Hepatic stellate cell (primary cell): Measurements from ENCODE around the gene RPP25.
"Not testable (repeated sequence)": the region's sequence is repeated elsewhere in the genome, so short reads cannot be mapped to it uniquely, and the experiment has no call there.

ENCODE experiments used
- DNase-seq: peaks from one replicate; pipeline ENCODE4 v3.0.0; 2011; ENCODE audit warnings: low spot score

The RPP25 gene

DNA sequence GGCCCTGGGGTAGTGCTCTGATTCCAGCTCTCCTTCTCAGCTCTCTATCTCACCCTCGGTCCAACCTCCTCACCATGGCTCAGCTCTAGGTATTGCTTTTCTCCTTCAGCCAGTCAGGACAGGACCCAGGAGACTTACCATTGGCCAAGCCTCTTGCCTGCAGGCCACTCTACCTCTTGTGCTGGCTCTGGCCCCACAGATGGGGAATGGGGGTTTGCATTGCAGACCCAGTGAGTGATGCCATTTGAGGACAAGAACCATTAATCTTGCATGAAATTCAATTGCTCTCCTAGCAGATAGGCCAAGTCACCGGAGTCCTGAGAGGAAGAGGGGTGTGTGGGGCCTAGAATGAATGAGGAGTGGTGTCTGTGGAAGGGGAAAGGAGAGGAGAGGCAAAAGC lies 6.1 kb upstream of the RPP25 start:
- DNase-seq: no peak

DNA sequence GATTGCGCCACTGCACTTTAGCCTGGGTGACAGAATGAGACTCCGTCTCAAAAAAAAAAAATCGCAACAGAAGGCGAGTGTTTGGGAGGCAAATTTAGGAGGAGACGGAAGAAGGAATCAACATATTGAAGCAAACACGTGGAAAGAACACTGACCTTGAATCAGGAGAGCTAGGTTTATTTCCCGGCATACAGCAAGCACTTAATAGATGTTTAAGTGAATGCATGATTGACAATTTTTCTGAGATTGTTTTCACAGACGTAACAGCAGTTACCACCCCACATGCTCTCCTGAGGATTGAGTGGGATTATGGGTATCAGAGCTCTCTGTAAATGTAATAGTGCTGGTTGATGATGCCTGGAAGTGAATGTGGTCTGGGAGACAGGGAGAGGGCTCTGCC lies 5.6 kb upstream of the RPP25 start:
- DNase-seq: no peak

DNA sequence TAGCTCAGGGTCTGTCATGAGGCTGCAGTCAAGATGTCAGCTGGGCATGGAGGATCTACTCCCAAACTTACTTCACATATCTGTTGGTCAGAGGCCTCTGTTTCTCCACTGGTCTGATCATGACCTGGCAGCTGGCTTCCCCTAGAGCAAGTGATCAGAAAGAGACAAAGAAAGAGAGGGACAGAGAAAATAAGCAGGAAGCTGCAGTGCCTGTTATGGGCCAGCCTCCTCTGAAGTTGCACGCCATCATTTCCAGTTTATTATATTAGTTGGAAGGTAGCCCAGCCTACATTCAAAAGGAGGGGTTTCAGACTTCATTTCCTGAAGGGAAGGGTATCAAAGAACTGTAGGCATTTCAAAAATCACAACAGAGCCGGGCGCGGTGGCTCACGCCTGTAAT lies 5.0 kb upstream of the RPP25 start:
- no peak for DNase-seq

DNA sequence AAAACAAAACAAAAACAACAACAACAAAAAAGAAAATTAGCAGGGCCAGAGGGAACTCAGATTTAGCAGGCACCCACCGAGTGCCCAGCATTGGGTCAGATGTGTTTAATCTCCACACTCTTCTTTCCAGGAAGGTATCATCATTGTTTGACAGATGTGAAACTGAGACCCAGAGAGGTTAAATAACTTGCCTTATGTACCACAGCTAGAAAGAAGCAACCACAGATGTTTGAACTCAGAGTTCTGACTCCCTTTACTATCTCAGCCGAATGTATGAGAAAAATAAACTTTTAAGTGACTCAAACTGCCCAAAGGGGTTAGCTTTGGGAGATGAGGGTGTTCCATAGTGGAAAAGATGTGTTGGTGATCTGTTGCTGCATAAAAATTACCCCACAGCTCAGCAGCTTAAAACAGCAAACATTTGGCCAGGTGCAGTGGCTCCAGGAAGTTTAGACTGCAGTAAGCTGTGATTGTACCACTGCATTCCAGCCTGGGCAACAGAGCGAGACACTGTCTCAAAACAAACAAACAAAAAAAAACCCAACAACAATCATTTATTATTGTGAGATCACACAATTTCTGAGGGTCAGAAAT lies 4.5 kb upstream of the RPP25 start:
- DNase-seq: no peak

DNA sequence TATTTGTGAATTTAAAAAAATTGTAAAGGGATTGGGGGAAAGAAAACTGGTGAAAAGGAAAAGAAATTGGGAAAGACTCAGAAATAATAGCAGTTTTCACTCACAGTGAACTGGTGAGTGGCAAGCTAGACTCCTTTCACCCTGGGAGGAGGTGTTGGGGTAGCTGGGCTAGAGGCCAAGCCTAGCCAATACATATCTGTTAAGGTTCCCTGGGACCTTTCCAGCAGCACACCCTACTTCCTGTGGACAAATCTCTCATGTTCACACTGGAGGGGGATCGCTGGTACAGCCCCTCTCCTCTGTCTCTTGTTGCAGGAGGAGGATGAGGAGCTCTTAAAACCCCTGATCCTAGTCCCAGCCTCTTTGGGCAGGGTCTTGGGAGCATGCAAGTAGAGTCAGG lies 3.7 kb upstream of the RPP25 start:
- no peak for DNase-seq

DNA sequence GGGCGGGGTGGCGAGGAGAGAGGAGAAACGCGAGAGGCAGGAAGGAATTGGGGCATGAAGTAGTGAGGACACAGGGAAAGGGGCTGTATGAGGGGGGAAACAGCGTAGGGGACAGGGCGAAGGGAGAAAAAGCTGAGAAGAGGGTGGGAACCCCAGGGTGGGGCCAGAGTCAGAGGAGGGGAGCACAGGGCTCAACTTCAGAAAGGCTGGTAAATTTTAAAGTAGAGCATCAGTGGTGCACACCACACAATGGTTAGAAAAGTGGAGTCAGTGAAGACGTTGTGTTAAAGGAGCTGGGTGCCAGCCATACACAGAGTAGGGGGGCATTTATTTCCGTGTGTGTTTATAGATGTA lies 3.0 kb upstream of the RPP25 start:
- no peak for DNase-seq

DNA sequence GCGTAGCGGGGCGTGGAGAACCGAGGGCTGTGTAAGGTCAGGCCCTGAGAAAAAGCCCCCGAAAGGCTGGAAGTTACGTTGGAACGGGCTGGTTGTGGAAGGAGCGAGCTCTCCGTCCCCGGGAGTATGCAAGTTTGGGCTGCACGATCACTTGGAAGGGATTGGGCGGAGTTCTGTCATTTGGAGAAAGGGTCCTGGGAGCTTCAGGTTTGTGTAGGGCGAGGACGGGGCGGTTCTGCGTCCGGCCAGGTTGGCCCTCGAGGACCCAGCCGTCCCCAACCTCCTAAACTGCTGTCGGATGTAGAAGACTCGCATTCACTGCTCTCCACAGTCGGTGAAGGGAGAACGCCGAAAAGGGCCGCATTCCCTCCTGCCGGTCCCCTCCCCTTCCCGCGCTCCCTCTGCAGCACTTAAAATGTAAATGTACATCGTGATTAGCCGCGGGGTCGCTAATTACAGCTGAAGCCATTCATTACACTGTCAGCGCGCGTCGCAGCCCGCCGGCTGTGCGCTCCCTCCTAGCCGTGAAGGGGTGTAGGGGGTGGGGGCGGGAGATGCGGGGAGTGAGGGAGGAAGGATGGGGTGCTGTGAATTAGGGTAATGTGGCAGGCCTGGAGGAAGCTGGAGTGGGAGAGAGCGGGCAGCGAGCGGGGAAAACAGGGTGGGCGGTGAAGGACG lies 2.5 kb upstream of the RPP25 start:
- no peak for DNase-seq

DNA sequence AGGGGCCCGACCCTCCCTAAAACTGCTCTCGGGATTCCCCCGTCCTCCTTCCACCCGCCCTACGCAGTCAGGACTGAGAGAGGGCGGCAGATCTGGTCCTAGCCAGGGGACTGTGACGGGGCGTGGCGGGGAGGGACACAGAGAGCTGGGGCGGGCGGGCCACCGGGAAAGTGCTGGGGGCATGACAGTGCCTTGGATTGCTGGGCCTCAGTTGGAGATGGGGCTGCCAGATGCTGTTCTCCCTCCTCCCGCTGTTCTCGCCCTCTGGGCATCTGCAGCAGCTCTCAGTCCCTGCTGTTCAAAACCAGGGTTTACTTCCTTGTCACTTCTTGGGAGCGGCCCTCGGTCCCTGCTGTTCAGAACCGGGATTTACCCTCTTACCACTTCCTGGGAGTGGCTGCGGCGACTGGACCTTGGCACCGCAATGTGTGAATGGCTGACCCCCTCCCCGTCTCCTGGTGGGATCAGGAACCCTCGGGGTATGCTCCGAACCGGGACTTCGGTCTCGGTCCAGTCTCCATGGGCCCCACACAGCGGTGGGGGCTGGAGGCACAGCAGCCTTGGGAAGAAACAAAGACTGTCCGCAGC lies 1.8 kb upstream of the RPP25 start:
- DNase-seq: peak; percentile 76

DNA sequence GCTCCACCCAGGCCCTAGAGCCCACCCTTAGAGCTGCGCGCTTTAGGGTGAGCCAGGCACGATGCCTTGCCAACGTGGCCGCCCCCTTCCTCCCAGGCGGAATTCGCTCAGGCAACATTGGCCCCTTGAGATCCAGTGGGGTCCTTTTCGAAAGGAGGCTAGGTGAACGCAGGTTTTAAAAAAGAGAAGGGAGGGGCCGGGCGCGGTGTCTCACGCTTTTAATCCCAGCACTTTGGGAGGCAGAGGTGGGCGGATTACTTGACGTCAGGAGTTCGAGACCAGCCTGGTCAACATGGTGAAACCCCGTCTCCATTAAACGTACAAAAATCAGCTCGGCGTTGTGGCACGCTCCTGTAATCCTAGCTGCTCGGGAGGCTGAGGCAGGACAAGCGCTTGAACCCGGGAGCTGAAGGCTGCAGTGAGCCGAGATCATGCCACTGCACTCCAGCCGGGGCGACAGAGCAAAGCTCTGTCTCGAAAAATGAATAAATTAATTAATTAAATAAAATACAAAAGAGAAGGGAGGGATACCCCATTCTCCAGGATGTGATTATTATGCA lies 984 bp upstream of the RPP25 start:
- DNase-seq: no peak

DNA sequence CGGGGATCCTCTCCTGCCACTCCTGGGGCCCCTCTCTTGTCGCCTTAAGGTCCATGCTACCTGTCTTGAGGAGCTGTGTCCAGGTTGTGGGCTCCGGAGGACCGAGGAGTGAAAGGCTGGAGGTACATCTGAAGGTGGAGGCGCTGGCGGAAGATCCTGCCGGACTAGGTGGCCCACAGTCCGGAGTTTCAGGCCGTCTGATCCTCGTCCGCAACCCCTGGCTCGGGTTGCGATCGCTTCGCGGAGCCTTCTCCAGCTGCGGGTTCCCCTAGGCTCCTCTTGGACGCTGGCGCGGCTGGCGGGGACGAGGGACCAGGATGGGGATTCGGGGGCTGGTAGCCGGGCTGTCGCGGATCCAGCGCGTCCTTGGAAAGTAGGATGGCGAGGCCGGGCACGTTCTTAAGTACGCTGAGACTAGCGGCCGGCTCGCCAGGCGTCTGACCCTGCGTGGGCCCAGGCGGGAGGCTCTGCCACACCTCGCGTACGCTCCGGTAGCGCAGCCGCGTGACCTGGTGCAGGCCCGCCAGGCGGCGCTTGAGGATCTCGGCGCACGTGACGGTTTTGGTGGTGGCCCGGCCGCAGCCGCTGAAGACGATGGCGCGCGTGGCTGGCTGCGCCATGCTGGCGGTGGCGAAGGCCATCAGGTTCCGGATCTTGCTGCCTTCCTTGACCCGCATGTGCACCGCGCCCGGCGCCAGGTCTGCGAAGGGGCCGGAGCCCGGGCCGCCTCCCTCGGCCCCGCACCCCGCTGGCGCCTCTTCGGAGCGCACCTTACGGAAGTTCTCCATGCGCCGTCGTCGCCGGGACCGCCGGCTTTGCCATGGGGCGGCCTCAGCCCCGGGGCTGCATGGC lies 550 bp downstream of the RPP25 start:
- no peak for DNase-seq

DNA sequence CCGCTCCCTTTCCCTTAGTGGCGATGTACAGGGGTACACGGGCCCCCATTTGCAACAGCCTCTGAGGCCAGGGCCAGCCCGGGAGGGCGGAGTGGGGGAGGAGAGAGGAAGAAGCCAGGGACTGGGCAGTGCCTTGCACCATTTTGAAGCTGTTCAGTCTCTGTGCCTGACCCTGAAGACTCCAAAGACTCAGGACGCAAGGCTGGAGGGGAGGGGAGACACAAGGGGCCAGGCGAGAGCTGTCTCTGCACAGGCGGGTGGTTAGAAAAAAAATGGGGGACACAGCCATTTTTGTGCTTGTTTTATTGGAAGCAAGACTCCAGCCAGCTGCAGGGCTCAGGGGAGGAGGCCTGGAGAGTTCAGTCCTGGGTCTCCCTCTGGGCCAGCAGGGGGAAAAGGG lies 1.6 kb downstream of the RPP25 start:
- no peak for DNase-seq

DNA sequence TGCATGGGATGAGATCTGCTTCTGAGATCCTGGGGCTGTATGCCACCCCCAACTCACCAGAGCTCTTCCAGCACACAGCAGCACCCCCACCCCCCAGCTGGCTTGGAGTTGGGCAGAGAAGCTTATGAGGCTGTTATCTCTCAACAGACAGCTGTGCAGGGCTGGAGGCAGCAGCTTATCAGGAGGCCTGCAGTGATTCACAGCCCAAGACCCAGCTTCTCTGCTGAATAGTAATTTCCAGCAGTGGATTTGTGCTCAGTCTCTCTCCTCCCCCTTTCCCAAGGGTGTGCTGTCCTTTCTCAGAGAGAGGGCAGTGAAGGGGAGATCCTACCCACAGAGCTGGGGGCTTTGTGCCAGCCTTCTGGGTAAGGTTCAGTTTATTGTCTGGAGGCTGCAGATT lies 2.1 kb downstream of the RPP25 start:
- peak; percentile 69 for DNase-seq

DNA sequence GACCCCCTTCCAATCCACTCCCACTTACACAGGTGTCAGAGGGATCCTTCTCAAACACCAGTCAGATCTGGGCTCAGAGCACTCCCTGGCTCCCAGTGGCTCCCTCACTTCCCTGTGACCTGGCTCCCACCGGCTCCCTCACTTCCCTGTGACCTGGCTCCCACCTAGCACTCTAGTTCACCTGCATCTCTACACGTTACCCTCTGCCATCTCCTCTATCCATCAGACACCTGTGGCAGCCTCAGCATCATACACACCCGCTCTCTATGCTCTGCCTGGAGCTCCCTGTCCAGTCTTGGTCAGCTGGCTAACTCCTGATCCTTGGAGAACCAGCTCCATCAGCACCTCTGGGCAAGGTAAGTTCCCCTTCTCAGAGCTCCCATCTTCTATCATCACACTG lies 5.6 kb downstream of the RPP25 start:
- DNase-seq: no peak

DNA sequence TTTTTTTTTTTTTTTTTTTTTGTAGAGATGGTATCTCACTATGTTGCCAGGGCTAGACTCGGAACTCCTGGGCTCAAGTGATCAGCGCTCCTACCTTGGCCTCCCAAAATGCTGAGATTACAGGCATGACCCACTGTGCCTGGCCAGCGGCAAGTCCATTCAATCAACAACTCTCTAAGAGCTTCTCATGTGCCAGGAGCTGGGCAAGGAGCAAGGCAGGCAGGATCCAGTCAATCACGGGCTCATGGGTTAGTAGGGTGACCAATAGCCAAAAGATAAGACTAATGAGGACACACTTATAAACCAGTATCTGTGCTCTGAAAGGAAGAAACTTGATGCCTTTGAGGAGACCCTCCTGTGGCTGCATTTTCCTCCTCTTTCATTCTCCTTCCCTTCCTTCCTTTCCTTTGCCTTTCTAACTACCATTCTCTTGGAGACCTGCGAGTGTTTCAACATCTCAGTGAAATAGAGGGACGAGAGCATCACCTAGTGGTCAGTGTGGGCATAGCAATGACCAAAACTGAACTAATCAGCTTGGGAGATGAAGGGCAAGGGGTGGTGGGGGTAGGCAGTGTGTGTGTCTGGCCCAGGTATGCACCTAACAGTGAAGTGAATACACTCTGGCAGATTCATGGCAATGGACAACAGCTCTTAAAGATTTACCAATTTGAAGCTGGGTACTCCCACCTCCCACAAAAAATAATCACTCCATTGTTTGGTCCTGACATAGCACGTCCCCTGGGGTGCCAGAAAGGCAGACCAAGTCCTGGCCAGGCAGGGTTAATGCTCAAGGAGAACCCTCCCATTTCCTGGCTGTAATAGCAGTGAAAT lies 6.3 kb downstream of the RPP25 start:
- peak; percentile 72 for DNase-seq

DNA sequence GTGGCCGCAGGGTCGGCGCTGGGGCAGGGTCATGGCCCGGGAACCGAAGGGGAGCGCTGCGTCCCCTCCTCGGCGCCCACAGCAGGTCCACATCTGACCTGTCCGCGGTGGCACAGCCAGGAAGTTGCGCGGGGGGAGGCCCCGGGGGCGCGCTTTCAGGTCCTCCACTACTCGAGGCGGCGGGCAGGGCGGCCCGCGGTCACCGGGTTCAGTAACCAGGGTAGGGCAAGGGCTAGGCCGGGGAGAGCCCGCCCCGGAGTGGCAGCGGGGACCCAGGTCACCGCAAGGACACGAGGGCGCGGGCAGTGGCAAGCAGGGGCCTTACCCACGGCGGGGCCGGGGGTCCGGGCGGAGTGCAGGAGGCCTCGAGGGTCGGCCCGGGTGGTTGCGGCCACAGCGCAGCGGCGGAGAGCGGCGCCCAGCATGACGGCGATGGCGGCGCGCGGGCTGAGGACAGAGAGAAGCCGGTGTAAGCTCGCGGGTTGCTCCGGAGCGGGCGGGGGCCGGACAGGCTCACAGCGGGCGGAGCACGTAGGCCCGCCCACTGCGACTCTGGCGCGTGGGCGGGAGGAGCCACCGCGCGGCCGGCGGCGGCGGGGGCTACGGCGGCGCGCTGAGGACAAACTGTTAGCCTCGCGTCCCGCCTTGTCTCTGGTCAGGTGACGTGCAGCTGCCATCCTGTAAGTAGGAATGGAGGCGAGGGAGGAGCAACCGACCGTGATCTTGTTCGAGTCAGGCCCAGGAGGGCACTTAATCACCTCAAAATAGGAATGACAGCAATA lies 18.8 kb downstream of the RPP25 start, which contains the start of gene COX5A:
TSS of gene COX5A (minus strand) at position 484 of the 782 bp plus-strand sequence. CDS start at position 425, 59 bp downstream.
- DNase-seq: peak; percentile 89

DNA sequence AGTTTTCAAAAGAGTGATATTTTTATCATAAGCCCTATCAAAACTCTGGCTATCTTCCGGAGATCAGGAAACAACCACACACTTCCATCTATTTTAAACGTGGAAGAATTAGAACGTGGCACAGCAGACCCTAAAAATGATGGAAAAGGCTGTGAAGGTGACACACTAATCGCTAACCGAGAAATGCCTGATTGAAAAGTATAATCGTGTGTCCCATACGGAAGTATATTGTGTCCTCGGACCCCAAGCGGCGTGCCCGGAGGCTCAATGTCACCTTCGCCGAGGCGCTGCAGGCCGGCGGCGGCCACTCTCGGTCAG lies 19.3 kb downstream of the RPP25 start:
- DNase-seq: no peak

DNA sequence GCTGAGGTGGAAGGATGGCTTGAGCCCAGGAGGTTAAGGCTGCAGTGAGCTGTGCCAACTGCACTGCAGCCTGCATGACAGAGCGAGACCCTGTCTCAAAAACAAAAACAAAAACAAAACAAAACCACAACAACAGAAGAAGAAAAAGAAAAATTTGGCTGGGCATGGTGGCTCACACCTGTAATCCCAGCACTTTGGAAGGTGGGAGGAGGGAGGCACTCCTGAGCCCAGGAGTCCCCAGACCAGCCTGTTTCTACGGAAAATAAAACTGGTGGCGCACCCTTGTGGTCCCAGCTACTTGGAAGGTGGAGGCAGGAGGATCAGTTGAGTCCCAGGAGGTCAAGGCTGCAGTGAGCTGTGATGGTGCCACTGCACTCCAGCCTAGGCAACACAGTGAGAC lies 21.4 kb downstream of the RPP25 start:
- DNase-seq: not testable (repeated sequence)

DNA sequence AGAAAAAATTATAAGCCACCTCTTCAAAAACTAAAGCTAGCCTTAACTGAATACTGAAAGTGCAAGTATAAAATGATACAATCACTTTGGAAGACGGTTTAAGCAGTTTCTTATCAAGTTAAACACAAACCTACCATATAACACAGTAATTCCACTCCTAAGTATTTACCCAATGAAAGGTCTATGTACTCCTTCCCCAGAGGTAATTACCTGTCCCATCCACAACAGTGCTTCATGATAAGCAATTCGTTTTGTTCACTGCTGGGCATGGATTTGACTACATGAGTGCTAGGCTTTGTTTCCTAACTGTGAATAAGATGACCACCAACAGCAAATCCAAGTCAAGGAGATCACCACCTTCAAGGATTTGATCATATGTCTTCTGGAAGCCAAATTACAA lies 23.0 kb downstream of the RPP25 start:
- no peak for DNase-seq

DNA sequence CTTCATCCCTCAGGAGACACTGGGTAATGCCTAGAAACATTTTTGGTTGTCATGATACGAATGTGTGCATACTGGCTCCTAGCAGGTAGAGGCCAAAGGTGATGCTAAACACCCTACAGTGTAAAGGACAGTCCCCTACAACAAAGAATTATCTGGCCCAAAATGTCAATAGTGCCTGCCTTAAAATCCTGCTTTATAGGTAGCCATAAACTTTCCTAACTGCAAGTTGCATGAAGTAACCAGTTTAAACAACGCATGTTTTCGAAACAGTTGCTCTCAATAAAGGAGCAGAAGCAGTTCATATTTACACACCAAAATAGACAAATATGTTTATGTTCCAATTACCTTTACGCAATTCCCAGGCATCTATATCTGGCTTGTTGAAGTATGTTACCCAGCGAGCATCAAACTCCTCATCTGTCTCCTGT lies 27.8 kb downstream of the RPP25 start:
- no peak for DNase-seq

DNA sequence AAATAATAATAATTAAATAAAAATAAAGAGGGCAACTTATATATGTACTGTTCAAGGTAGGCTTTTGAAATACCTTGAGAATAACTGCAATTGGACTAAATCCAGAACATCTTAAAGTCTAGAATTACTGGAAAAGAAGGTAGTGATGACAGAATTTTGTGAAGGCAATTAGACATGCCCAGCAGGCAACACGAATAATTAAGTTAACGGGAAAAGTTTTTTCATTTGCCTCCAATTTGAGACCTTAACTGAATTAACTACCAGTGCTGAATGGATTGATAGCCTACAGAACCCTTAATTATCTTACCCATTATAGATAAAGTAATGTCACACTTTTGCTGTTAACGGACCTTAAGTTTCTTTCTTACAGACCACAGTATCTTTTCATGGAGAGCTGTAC lies 32.0 kb downstream of the RPP25 start:
- DNase-seq: no peak

DNA sequence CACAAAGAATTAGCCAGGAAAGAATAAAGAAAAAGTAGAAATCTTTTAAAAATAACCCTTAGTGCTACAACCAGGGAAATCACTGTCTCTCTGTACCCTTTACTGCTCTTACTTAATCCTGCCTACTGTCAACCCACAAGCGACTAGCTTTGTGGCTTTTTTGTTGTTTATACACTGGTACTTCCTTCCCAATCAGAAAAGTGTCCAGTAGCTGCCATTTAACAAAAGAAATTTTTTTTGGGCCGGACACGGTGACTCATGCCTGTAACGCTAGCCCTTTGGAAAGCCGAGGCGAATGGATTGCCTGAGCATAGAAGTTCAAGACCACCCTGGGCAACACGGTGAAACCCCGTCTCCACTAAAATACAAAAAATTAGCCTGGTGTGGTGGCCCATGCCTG lies 36.1 kb downstream of the RPP25 start:
- DNase-seq: no peak
